ENCODE measurements around the gene EBP.

GRCh38 chrX:48473704-48473990 is 48.0 kb upstream of the EBP start:
- TF ChIP-seq POLR2A (IDR thresholded peaks at IDR 0.05) (no peak), CTCF (IDR thresholded peaks at IDR 0.05) (no peak), POLR2AphosphoS5 (IDR thresholded peaks at IDR 0.05) (no peak)

Data from stomach (tissue), 4 donors.